Fibroblast of the conjunctiva (primary cell): ENCODE measurements around the gene B4GAT1.

Experiments
- DNase-seq: peaks from one replicate; pipeline ENCODE4 v3.0.0-alpha.2; 2010; ENCODE audit warnings: low read depth

Gene B4GAT1

DNA sequence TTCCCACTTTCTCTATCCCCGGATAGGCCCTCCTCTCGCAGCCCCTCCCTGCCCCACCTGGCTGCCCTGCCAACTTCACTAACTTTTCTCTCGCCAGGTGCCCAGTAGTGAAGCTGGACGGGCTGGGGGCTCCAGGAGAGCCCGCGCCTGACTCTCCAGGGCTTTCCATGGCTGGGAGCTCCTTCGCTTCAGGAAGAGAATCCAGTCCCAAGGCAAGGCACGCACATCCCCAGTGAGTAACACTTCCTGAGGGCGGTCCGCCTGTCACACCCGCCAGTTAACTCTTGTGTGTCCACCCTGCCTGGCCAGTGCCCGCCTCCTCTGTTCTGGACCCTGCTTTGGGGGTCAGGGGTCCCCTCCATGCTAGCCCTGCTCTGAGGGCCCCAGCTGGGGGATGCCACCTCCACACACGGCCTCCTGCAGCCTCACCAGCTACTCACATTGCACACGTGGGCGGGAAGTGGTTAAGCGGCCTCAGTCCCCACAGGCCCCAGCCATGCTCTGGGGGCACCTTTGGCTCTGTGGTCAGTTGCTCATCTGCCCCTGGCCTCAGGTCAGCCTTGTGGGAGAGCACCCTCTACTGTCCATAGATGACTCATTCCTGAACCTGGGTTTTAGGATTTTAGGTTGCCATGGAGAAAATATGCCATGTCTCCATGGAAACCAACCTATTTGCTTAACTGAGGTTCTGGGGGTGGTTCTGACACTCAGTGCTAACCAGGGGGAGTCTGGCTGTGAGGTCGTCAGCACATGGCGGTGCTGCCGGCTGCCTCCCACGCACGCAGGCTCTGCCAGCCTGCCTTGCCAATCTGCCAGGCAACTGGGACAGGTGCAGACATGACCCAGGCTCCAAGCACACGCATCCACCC, 11.0 kb downstream of the B4GAT1 start, which contains the start of gene RIN1:
RIN1 (minus strand) TSS at position 201 of the 869 bp plus-strand sequence; CDS start at position 169, 32 bp downstream.
- peak; percentile 92 for DNase-seq

DNA sequence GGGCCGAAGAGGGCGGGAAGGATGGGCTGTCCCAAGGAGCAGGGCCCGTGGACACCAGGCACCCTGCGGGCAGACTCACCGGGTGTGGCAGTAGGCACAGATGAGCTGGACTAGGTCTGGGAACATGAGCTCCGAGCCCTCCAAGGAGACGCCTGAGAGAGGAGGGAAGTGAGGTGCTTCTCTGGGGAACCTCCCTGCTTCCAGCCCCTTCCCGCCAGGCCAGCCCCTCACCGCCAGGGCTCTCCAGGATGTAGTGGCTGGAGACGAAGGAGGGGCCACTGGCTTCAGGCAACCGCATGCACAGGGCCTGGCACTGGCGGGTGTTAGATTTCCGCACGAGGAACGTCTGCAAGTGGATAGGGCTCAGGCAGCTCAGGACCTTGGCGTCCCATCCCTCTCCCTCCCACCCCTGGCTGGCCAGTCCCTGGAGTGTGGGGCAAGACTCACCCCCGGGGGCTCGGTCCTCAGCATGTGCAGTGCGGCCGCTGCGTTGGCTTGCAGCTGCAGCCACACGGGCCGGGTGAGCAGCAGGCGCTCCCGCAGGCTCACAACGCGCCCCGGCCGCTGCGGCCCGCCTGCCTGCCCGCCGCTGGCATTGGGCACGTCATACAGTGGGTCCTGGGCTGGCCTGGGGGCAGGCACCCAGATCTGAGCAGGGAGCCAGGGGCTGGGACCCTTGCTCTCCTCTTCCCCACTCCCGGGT, 11.7 kb downstream of the B4GAT1 start:
- no peak for DNase-seq

DNA sequence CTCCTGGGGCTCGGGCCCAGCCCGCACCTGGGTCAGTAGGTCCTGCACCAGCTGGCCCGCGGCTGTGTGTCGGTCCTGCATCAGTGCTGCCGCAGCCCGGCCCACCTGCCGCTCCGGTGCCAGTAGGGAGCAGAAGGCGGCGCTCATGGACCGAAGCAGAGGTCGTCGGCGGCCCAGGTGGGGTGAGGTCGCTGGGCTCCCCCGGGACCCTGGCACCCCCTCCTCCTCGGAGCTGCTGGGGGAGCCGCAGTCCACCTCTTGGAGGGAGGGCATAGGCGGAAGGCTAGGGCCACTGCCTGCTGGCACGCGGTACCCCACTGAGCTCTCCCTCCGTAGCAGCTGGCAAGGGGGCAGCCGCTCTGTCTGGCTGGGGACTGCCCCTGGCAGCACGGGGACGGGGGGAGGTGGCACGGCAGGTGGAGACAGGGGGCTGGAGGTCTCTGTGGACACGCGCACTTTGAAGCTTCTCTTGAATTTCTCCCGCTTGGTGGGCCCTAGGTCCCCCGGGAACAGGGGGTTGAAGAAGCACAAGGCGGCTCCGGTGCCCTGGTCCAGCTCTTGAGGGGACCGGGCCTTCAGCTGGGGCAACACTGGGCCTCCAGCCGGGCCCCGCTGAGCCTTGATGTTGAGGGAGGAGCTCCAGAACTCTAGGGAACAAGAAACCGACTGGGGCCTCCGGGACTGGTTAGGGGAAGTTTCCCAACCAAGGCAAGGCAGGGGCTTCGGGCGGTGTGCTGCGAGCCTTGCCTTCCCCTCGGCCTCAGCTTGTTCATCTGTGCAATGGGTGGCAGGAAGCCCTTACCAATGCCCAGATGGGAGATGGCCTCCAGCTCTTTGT, 12.6 kb downstream of the B4GAT1 start:
- DNase-seq = no peak

DNA sequence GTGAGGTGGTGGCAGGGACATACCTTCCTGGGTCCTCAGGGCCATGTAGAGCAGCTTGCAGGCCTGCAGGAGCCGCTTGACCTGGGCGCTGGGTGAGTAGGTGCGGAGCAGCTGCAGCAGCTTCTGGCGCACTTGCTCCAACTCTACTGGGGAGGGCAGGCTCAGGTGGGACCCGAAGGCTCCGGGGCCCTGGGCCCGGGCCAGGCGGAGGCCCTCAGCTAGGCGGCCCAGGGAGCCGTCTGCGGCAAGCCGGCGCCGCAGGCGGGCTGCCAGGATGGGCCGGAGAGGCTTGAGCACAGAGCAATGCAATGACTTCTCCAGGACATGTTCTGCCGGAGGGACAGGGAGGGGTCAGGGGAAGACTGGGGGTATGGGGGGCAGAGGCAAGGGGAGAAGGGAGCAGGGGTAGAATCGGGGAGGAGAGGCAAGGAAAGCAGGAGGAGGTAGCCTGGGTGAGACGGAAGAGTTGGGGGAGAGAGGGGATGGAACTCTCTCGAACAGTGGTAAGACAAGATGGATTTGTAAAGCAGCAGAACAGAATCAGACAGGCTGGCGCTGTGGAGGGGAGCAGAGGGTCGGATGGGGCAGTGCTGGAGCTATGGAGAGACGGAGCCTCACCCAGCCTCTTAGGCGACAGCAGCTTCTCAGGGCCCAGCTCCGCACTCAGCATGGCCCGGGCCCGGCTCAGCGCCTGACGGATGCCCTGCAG, 13.4 kb downstream of the B4GAT1 start:
- no peak for DNase-seq

DNA sequence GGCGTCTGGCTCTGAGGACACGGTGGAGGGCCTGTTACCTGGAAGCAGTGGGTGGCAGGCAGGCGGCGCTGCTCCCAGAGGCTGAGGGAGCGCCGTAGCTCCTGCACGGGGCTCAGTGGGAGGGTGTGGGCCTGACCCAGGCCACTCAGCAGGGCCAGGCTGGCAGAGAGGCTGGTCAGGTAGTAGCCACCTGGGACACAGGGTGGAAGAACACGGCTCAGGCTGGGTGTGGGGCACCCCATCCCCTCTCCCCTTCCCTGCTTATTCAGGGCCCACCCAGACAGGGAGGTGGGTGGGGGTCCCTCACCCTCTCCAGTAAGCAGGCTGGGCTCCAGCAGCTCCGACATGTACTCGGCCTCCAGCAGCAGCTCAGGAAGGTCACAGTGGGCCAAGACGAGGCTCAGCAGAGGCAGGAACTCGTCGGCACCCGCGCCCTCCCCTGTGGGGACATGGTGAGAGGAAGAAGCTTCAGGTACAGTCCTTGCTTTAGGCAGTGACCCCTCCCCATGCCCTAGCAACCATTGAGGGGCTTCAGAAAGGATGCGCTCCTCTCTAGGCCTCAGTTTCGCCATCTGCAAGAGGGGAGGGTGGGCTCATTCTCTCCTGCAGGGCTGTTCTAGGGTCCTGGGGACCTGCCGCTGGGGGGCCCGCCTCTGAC, 14.1 kb downstream of the B4GAT1 start:
- DNase-seq = no peak

DNA sequence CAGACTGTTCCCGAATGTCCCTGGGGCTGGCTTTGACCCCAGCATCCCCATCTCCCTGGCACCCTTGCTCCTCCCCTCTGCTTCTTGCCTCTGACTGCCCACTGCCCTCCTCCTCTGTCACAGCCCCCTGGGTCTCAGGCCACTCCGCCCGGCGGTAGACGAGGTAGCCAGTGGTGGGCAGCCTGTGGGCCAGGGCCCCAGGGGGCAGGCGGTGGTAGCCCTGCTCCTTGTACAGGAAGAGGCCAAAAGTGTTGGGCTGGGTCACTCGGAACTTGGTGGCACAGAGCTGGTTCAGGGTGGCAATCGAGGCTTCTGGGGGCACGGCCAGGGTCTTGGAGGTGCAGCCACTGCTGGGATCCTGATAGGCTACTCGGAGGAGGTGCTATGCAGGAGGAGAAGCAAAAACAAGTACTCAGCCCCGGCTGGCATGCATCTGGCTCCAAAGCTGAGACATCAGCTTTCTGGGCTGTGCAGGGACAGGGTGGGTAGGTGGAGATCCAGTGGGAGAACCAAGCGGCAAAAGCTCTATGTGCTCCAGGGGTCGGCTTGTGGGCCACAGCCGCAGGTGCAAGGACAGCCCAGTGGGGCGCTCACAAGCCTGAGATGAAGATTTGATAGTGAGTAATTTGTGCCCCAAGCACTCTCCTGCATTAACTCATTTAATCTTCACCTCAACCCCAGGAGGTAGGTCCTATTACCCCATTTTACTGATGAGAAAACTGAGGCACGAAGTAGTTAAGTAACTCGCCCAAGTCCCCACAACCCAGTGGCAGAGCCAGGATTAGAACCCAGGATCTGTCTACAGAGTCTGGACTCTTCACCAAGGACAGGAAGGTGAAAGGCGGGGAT, 14.8 kb downstream of the B4GAT1 start:
- DNase-seq = no peak

DNA sequence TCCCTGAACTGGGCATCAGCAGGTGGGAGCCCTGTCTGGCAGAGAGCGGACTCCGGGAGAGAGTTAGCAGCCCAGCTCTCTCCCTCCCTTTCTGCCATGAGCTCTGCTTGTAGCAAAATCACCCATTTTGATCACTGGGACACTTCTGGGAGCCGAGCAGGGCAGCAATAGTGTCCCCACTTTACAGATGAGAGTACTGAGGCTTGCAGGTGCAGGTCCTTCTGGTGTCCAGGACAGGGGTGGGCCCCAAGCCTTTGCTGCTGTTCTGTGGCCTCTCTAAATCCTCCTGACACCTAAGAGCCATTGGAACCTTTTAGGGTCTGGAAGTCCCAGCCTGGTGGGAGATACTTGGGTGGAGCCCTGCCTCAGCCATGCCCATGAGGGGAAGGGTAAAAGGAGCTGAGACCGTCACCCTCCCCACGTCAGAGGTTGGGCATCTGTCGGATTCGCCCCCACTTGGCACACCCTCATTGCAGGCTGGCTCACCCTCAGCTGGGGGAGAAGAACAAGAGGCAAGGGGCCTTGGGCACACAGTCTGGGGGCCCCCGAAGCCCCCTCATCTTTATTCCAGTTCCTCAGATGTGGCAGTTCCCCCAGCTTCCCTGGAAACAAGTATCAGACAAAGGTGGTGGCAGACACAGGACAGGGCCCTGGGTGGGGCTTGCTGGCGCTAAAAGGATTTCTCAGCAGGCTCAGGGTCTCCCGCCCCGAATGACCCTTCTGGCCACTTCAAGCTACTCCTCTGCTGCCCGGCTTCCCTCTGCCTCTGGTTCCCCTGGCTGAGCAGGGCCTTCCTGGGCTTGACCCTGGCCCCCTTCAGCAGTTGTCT, 15.7 kb downstream of the B4GAT1 start:
- DNase-seq = no peak

DNA sequence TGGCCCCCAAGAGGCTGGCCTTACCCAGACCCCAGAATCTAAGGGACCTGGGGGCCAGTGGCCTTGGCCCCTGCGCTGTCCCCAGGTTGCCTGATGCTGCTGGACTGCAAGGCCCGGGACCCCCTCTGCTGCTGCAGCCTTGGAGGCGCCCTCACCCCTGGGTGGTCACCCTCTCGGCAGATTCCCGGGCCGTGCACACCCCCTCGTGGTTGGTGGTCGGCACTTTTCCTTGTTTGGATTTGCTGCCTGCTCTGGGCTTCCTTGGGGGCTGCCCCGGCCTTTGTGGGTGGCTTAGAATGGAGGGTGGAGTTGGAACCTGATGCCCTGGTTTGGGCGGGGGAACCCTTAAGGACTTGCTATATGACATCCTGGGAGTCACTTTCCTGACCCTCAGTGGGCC, 16.5 kb downstream of the B4GAT1 start:
- no peak for DNase-seq

DNA sequence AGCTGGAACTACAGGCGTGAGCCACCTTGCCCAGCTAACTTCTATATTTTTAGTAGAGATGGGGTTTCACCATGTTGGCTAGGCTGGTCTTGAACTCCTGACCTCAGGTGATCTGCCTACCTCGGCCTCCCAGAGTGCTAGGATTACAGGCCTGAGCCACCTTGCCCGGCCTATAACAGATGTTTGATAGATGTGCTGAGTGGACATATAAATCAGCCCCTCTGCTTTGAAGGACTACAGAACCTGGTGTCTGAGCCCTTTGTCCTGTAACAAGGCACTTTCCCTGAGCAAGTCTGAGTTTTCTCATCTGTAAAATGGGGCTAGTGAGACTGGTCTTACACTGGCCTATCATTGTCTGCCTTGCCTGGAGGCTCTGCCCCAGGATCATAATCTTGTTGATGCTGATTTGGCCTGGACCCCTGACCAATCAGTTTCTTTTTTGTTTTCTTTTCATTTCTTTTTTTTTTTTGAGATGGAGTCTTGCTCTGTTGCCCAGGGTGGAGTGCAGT, 18.2 kb downstream of the B4GAT1 start:
- DNase-seq = no peak

DNA sequence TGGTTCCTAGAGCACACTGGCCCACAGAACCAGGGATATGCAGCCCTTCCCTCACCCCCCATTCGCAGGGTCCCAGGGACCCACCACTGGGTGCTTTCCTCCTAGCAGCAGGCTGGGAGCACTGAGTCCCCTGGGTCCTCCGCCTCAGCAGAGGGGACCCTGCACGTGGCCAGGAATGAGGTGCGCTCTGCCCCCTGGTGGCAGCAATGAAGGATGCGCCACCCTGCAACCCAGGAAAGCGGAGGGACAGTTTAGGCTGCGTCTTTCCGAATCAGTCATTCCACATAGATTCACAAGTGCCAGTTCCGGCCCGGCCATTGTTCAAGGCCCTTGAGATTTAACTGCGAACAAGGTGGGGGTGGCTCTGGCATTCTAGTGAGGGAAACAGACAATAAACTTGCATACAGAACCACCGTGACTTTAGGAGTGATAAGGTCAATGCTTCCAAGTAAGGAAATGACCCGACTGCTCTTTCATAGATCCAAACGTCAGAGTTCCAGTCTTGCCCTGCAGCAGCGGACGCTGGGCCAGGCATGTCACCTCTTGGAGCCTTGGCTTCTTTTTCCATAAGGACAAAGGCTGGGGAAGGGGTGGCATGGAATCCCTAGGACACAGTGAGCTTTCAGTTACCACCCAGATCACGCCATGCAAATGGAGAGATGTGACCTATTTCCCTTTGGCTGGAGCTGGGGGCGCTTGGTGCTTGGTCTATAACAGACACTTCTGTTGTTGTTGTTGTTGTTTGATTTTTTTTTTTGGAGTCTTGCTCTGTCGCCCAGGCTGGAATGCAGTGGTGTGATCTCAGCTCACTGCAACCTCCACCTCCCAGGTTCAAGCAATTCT, 18.9 kb downstream of the B4GAT1 start:
- DNase-seq = no peak

DNA sequence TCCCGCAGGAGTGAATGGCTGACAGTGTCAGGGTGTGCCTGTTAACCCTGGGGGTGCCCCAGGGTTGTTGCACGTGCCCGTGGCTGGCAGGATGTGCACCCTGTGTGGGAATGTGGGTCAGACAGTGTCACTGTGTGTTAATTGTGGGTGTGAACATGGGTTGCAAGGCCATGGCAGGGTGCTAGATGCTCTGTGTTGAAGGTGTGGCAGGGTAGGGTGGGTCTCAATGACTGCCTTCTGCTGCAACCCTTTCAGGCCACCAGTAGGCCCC, 19.5 kb downstream of the B4GAT1 start:
- DNase-seq = no peak

DNA sequence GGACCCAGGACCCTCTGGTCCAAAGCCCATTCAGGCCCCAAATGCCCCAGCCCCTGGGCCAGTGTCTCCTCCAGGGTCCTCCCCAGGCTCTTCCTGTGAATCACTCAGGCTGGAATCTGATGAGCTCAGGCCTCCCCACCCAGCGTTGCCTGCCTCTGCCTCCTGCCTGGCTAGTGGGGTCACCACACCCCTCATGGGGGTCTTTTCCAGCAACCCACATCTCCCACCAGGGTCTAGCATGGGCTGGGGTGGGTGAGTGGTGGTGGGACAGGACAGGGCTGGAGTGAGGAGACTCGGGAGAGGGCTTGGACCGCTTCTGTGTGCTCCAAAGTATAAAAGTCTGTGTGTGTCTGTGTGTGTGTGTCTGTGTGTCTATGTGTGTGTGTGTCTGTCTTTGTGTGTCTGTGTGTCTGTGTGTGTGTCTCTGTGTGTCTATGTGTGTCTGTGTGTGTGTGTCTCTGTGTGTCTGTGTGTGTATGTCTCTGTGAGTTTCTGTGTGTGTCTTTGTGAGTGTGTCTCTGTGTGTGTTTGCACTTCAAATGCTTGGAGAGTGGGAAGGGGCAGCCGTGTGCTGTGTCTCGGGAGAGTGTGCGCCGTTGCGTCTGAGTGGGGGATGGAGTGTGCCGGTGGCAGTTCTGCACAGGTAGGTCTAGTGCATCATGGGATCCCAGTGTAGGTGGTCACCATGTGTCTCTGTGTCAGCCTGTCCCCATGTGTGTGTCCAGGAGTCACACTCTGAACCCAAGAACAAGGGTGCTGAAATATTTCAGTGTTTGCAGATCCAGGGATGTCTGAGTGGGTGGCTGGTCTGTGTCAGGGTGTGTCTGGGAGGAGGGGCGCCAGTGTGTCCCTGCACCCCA, 20.0 kb downstream of the B4GAT1 start:
- DNase-seq = no peak

DNA sequence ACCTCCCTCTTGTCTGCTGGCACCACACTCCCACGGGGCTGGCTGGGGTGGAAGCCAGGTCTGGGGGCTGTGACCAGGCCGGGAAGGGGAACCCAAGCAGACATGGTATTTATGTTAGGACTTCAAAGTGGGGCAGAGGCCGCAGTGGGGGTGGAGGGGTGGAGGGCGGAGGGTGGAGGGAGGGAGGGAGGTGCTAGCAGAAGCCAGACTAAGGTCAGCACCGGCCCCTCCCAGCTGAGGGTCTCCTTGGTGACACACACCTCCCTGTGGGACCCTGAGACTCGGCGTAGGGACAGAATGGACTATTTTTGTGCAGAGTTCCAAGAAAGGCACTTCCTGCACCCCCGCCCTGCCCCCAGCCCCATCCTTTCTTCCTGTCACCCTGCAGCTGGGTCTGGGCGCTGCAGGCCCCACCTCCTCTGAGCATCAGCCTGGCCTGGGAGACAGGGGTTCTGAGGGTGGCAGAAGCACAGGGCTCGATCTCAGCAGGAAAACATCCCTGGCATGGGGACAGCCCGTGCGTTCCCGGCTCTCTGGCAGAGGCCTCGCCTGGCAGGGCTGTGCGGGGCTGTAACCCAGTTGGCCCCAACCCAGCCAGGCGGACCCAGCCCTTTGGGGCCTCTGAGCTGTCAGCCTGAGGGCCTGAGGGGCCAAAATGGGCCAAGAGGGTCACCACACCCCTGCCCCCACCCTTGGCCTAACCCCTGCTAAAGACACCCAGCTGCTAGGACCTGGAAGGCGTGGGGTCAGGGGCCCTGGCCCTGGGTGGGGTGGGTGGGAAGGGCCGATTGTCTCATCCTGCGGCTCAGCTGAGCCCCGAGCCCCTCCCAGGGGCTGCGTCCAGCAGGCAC, 20.9 kb downstream of the B4GAT1 start:
- no peak for DNase-seq

DNA sequence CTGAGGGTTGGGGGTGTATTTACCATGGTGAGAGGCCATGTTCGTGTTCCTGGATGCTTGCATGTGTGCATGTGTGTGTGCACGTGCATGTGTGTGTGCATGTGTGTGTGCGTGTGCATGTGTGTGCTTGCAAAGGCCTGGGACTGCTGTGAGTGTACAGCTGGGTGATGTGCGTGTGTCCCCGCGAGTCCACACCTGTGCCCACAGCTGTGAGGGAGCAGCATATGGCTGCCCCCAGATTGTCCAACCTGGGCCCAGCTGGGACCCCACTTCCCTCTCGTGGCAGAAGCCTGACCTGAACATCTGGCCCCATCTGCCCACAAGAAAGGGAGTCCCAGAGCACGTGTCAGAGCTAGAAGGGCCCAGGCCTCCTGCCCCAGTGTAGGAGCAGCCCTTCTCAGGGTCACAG, 22.2 kb downstream of the B4GAT1 start:
- no peak for DNase-seq

DNA sequence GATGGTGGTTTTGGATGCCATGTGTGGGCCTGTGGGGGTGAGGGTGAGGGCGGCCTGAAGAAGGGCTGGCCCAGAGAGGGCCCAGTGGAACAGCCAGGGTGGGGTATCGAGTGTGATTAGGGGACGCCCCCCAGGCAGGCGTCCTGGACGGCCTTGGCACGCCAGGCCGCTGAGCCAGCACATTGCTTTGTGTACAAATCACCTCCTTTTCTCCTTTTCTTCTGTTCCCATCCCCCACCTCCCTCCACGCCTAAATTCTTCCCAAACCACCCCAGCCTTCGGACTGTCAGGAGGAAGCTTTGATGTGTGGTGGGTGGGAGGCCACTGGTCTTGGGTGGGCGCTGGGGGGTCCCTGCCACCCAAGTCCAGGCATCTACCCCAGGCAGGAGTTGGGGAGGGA, 22.8 kb downstream of the B4GAT1 start:
- no peak for DNase-seq

DNA sequence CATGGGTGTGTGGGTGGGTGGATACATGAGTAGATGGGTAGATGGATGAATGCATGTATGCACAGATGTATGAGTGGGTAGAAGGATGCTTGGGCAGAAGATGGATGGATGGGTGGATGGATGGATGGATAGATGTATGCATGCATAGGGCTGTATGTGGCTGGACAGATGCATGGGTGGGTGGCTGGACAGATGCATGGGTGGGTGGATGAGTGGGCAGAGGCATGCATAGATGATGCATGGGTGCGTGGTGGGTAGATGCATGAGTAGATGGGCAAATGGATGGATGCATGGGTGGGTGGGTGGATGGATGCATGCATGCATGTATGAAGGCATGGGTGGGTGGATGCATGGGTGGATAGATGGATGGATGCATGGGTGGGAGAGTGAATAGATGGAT, 23.7 kb downstream of the B4GAT1 start:
- DNase-seq = no peak
